ENCODE results near the gene C14orf93. TPM values are rescaled to one million over a fixed set of nuclear protein-coding genes. Genes with fewer than 3 reads are reported as not detected.
"Not testable (repeated sequence)": the region's sequence is repeated elsewhere in the genome, so short reads cannot be mapped to it uniquely, and the experiment has no call there.

C14orf93 gene
- total RNA-seq, 1 experiment from 2014 or later = 6.9 TPM

GRCh38 chr14:22973217-22974032, 36.5 kb downstream of the C14orf93 start:
- peak; percentile 48 for DNase-seq (ENCODE audit: low spot score)

- DNase-seq (ENCODE audit: low spot score) = no peak
Measured at GRCh38 chr14:22972313-22972930, 37.5 kb downstream of the C14orf93 start.

- no peak for DNase-seq (ENCODE audit: low spot score)
Measured at GRCh38 chr14:22971152-22971551, 38.8 kb downstream of the C14orf93 start.

DNA sequence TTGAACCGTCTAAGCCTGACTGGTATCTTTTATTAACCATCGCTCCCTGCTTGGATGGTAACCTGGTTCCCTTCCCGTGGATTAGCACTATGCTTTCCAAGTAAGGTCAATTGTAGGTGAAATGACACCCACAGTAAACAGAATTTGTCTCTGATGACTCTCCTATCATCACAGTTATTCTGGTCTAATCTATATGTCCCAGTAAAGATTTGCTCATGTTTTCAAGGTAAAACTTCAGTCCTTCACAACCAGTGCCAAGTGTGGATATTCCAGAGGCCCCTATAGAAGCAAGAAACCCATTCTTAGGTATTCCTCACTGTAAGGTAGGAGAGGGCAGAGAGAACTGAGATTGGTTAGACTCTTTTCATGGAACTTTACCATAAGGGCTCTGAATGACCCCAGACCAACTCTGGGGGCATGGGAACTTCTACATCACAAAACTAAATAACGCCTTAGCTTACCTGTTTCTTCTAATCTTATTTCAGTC, 43.1 kb downstream of the C14orf93 start:
- no peak for DNase-seq (ENCODE audit: low spot score)

GRCh38 chr14:22965916-22966782, 43.8 kb downstream of the C14orf93 start:
- not testable (repeated sequence) for DNase-seq (ENCODE audit: low spot score)

DNA sequence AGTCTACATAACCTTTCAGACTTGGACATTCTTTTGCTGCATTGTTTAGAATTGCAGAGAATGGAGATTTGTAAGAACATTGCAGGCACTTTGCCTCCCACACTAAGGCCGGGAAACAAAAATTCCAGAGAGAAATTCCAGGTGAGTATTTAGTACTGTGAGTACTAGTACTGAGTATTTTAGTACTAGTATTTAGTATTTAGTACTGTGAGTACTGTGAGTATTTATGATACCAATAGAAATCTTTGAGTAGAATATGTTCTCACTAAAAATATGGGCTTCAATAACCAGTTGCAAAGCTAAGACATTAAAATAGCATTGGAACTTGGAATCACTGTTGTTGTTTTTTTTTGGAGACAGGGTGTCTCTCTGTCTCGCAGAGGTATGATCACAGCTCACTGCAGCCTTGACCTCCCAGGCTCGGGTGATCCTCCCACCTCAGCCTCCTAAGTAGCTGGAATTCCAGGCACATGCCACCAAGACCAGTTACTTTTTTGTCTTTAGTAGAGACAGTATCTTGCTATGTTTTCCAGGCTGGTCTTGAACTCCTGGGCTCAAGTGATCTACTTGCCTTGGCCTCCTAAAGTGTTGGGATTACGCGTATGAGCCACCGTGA, 47.8 kb downstream of the C14orf93 start:
- DNase-seq (ENCODE audit: low spot score) = no peak

GRCh38 chr14:22955702-22956569, 54.0 kb downstream of the C14orf93 start:
- DNase-seq (ENCODE audit: low spot score) = no peak

DNA sequence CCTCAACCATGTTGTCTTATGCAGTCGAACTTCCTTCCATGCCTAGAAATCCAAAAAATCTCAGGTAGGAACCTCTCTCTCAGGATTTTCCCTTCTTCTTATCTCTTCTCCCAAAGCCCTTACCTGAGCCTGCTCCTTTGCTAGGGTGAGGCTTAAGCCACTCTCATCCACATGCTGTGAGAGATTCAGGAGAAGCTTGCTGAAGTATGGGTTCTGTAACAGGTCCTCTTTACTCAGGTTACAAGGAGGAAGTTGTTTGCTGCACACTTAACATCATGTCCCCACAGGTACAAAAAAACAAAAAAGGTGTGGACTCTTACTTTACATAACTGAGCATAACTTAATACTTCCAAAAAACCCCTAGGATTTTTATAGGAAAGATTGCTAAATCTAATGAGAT, 57.5 kb downstream of the C14orf93 start:
- no peak for DNase-seq (ENCODE audit: low spot score)

DNA sequence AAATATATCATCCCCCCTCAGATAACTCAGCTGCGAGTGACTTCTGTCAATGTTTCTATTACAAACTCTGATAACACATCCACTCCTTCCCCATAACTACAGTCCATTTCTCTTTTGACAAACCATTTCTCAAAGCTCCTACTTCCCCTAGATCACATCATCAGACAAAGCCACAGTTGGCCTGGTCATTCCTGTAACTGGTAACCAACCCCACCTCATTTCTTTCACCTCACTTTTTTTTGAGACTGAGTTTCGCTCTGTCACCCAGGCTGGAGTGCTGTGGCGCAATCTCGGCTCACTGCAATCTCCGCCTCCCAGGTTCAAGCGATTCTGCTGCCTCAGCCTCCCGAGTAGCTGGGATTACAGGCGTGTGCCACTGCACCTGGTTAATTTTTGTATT, 58.1 kb downstream of the C14orf93 start:
- not testable (repeated sequence) for DNase-seq (ENCODE audit: low spot score)

GRCh38 chr14:22945642-22946041, 64.3 kb downstream of the C14orf93 start:
- DNase-seq (ENCODE audit: low spot score) = no peak

DNA sequence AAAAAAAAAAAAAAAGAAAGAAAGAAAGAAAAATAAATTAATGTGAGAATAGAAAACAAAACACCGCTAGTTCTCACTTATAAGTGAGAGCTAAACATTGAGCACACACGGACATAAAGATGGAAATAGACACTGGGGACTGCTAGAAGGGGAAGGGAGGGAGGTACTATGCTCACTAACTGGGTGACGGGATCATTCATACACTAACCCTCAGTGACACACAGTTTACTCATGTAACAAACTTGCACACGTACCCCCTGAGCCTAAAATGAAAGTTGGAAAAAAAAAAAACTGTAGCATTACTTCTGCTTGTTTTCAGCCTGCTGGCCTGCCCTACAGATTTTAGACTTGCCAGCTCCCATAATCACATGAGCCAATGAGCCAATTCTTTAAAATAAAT, 70.3 kb downstream of the C14orf93 start:
- no peak for DNase-seq (ENCODE audit: low spot score)

Other genes with a start within 250 kb of the C14orf93 start
- 106 and 132 TPM in 2 replicates for gene OXA1L, start 243.5 kb downstream of the C14orf93 start, total RNA-seq (2014; rRNA removed; shearing (Covaris generic))
- 13.6 and 13.9 TPM in 2 replicates for gene SLC7A7, start 194.7 kb downstream of the C14orf93 start, total RNA-seq (2014; rRNA removed; shearing (Covaris generic))
- 130 and 189 TPM in 2 replicates for gene MRPL52, start 180.3 kb downstream of the C14orf93 start, total RNA-seq (2014; rRNA removed; shearing (Covaris generic))
- gene MMP14, start 173.6 kb downstream of the C14orf93 start, total RNA-seq (2014; rRNA removed; shearing (Covaris generic)) = 268 and 298 TPM in 2 replicates
- gene LRP10, start 138.4 kb downstream of the C14orf93 start, total RNA-seq (2014; rRNA removed; shearing (Covaris generic)) = 35.8 and 48.4 TPM in 2 replicates
- gene REM2, start 126.9 kb downstream of the C14orf93 start, total RNA-seq (2014; rRNA removed; shearing (Covaris generic)) = 0.27 TPM in 1 of 2 replicates, not detected in the other
- gene RBM23, start 91.0 kb downstream of the C14orf93 start, total RNA-seq (2014; rRNA removed; shearing (Covaris generic)) = 98.4 and 119 TPM in 2 replicates
- 60.1 and 76.9 TPM in 2 replicates for gene PRMT5, start 80.8 kb downstream of the C14orf93 start, total RNA-seq (2014; rRNA removed; shearing (Covaris generic))
- 70.7 and 104 TPM in 2 replicates for gene HAUS4, start 53.1 kb downstream of the C14orf93 start, total RNA-seq (2014; rRNA removed; shearing (Covaris generic))
- gene AJUBA, start 27.6 kb downstream of the C14orf93 start, total RNA-seq (2014; rRNA removed; shearing (Covaris generic)) = 24.7 and 25.9 TPM in 2 replicates
- 444 and 478 TPM in 2 replicates for gene PSMB5, start 24.8 kb upstream of the C14orf93 start, total RNA-seq (2014; rRNA removed; shearing (Covaris generic))
- gene PSMB11, start 32.1 kb upstream of the C14orf93 start, total RNA-seq (2014; rRNA removed; shearing (Covaris generic)) = not detected in 2 replicates
- 2.9 and 3.3 TPM in 2 replicates for gene CDH24, start 47.4 kb upstream of the C14orf93 start, total RNA-seq (2014; rRNA removed; shearing (Covaris generic))
- 37.3 and 43.9 TPM in 2 replicates for gene ACIN1, start 85.0 kb upstream of the C14orf93 start, total RNA-seq (2014; rRNA removed; shearing (Covaris generic))
- 71.4 and 93.4 TPM in 2 replicates for gene C14orf119, start 85.4 kb upstream of the C14orf93 start, total RNA-seq (2014; rRNA removed; shearing (Covaris generic))
- not detected in 2 replicates for gene CIROP, start 94.8 kb upstream of the C14orf93 start, total RNA-seq (2014; rRNA removed; shearing (Covaris generic))
- not detected in 2 replicates for gene CEBPE, start 109.1 kb upstream of the C14orf93 start, total RNA-seq (2014; rRNA removed; shearing (Covaris generic))
- 5.2 and 5.6 TPM in 2 replicates for gene SLC7A8, start 173.5 kb upstream of the C14orf93 start, total RNA-seq (2014; rRNA removed; shearing (Covaris generic))
- gene RNF212B, start 227.8 kb upstream of the C14orf93 start, total RNA-seq (2014; rRNA removed; shearing (Covaris generic)) = not detected in 2 replicates

Measured in H4 (cell line).